Esophagus muscularis mucosa (tissue), 4 donors: ENCODE measurements around the gene ARHGAP15.

Source experiments
- CTCF ChIP-seq, 3 experiments: fragments of 200-600 bp in 2 of 3; fragments of 450-650 bp in 1 of 3; sonication (generic) in 2 of 3; IDR thresholded peaks; one replicate each; pipeline ENCODE4 v1.5.1; 2017 to 2019; ENCODE audit warnings: antibody characterized with exemption in 3 of 3, mild to moderate bottlenecking in 2 of 3, moderate library complexity in 1 of 3
- EP300 ChIP-seq: sonication (generic); formaldehyde crosslinking; IDR thresholded peaks from one replicate; pipeline ENCODE4 v1.6.1; 2017; ENCODE audit warnings: antibody characterized with exemption
- POLR2A ChIP-seq: fragments of 450-650 bp; IDR thresholded peaks from one replicate; pipeline ENCODE4 v1.6.1; 2017; ENCODE audit warnings: antibody characterized with exemption, moderate library complexity, mild to moderate bottlenecking, low read depth

GRCh38 chr2:143139835-143140393 lies 10.7 kb downstream of the ARHGAP15 start:
- TF ChIP-seq CTCF (IDR thresholded peaks at IDR 0.05) (no peak), POLR2A (no peak), EP300 (no peak)
